K562 (cell line): ENCODE data around the gene RPS19. TPM values are rescaled to one million over a fixed set of nuclear protein-coding genes. Genes with fewer than 3 reads are reported as not detected.

ENCODE experiments used
- ARNT ChIP-seq, 2 experiments: fragments of 450-650 bp; IDR thresholded peaks; 2 replicates each; pipeline ENCODE4 v1.6.1; 2016; ENCODE audit warnings: mild to moderate bottlenecking in 1 of 2
- BCL6 ChIP-seq: fragments of 250-450 bp; sonication (Bioruptor Pico); IDR thresholded peaks from 2 replicates; pipeline ENCODE4 v1.4.0; 2020
- DACH1 ChIP-seq: fragments of 450-650 bp; IDR thresholded peaks from 2 replicates; pipeline ENCODE4 v1.6.1; 2018; ENCODE audit not compliant: partially characterized antibody
- HMGN3 ChIP-seq: IDR thresholded peaks from 2 replicates; pipeline ENCODE4 v1.6.1; 2011; ENCODE audit warnings: borderline replicate concordance, low read depth, mild to moderate bottlenecking, mixed read lengths, low read length; ENCODE audit not compliant: insufficient read length; ENCODE audit errors: extremely low read depth
- KAT2B ChIP-seq: IDR thresholded peaks from one replicate; pipeline ENCODE4 v1.6.1; 2012; ENCODE audit warnings: low read depth, mild to moderate bottlenecking, control low read depth, inconsistent platforms, low read length, moderate library complexity
- NR3C1 ChIP-seq: sonication (generic); formaldehyde crosslinking; IDR thresholded peaks from 2 replicates; pipeline ENCODE4 v1.8.1; 2022; ENCODE audit warnings: missing genetic modification reagents
- POLR2A ChIP-seq: fragments of 450-650 bp; conservative IDR thresholded peaks from 2 replicates; pipeline ENCODE4 v1.6.1; 2016
- polyA plus RNA-seq, 8 experiments: library from polyadenylated mRNA; depleted of rRNA in 4 of 8; stranded (reverse) in 5 of 8; unstranded in 3 of 8; fragments of >200 nt; fragmentation: Nextera tagmentation in 2 of 8; fragmentation: Illumina TruSeq in 1 of 8; extraction: Ambion mirVana in 2 of 8; extraction: Trizol in 1 of 8; gene quantifications; 2 replicates each; pipeline versions ENCODE4 v1.2.1 to v1.2.3, GENCODE V29; 2011 to 2014; ENCODE audit warnings: inconsistent platforms in 1 of 8, missing spikeins in 1 of 8
- total RNA-seq, 7 experiments: library from RNA; depleted of rRNA in 6 of 7; stranded (reverse); fragments of >200 nt in 6 of 7; fragmentation: Illumina TruSeq in 2 of 7; extraction: Trizol in 2 of 7; gene quantifications; 2 replicates each; pipeline versions ENCODE4 v1.2.1 to v1.2.3, GENCODE V29; 2011 to 2021; ENCODE audit warnings: low replicate concordance in 1 of 7
- TF ChIP-seq, protein P1 (sequence below), 2 experiments: fragments of 250-450 bp in 1 of 2; fragments of 450-650 bp in 1 of 2; sonication (Bioruptor Pico) in 1 of 2; IDR thresholded peaks; 2 replicates each; pipeline versions ENCODE4 v1.6.1 to v1.8.0; 2016 to 2021; ENCODE audit warnings: mild to moderate bottlenecking in 2 of 2, moderate library complexity in 2 of 2, missing compliant biosample characterization in 1 of 2, missing genetic modification characterization in 1 of 2
- TF ChIP-seq, protein P2 (sequence below), 2 experiments: fragments of 450-650 bp in 1 of 2; sonication (generic) in 1 of 2; formaldehyde crosslinking; conservative IDR thresholded peaks; 2 replicates each; pipeline versions ENCODE4 v1.4.0 to v1.8.1; 2020 to 2022; ENCODE audit warnings: mild to moderate bottlenecking in 1 of 2, missing genetic modification reagents in 1 of 2
- TF ChIP-seq, protein P3 (sequence below): fragments of 250-450 bp; sonication (Bioruptor Pico); IDR thresholded peaks from 2 replicates; pipeline ENCODE4 v1.8.0; 2021; ENCODE audit warnings: moderate library complexity, mild to moderate bottlenecking, inconsistent platforms

The RPS19 gene
- total and polyA plus RNA-seq, 9 of the 15 experiments (the other 6 are each of a cell fraction or from before 2014, with no cell fraction given) = 1,964 to 3,408 (median 2,747) TPM

DNA sequence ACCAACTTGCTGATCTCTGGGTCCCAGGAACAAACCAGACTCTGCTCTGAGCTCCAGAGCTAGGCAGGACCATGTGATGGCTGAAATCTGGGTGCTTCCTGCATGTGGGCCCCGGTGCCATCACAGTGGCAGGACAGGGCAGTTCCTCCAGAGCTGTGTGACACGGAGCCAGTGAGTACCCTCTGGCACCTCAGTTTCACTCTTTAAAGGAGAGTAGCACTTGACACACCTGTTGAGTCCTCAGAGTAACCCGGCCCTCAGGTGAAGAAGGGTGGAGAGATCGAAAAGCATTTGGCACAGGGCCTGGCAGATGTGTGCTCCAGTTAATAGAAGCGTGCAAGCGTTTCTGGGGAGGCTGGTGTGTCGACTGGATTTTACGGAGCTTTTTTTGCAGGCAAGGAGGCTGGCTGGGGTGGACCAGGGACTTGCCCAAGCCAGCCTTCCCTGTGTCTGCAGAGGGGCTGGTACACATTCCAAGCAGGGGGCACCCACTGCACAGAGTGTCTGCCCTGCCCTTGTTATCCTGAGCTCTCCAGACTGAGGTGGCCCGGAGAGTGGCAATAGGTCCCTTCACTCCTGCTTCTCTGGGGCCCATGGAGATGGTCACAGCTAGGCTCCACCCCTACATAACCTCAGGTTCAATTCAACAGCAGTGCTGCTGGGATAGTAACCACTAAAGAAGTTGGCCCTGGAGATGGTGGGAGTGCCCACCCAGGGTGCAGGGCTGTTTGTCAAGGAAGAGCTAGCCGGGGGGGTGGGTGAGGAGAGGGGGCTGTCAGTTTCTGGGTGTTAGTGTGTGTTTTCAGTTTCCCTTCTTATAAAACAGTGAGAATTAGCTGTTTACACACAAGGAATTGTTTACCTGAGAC lies 8.3 kb downstream of the RPS19 start (continued):
- TF ChIP-seq, protein P1, sequence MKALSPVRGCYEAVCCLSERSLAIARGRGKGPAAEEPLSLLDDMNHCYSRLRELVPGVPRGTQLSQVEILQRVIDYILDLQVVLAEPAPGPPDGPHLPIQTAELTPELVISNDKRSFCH (CRISPR knock-in tag; IDR thresholded peaks at IDR 0.05) = no peak
- TF ChIP-seq, protein P1 (tag; IDR thresholded peaks at IDR 0.05) = no peak
- TF ChIP-seq, protein P2, sequence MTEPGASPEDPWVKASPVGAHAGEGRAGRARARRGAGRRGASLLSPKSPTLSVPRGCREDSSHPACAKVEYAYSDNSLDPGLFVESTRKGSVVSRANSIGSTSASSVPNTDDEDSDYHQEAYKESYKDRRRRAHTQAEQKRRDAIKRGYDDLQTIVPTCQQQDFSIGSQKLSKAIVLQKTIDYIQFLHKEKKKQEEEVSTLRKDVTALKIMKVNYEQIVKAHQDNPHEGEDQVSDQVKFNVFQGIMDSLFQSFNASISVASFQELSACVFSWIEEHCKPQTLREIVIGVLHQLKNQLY (CRISPR knock-in tag; conservative IDR thresholded peaks at IDR 0.05) = no peak
- peak; percentile 51; the same call in 1 of the 2 replicates for TF ChIP-seq POLR2A
- TF ChIP-seq NR3C1 (CRISPR knock-in tag) = no peak
- no peak for TF ChIP-seq HMGN3
- TF ChIP-seq DACH1 = no peak
- TF ChIP-seq KAT2B = no peak
- TF ChIP-seq, protein P3, sequence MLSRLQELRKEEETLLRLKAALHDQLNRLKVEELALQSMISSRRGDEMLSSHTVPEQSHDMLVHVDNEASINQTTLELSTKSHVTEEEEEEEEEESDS (CRISPR knock-in tag) = no peak
- TF ChIP-seq ARNT (IDR thresholded peaks at IDR 0.05) = no peak
- TF ChIP-seq BCL6 (CRISPR knock-in tag) = no peak
